DMS53 treated with DMSO at 0.1 percent for 48 hours (cell line): ENCODE data around the gene PPIB.
"Not testable (repeated sequence)": the region's sequence is repeated elsewhere in the genome, so short reads cannot be mapped to it uniquely, and the experiment has no call there.

ENCODE experiments used
- DNase-seq: peaks from one replicate; lab custom pipeline; 2025; ENCODE audit not compliant: unreplicated experiment; lab: John Stamatoyannopoulos, UW

PPIB gene

GRCh38 chr15:64110950-64111678 lies 51.7 kb downstream of the PPIB start:
- no peak for DNase-seq

DNA sequence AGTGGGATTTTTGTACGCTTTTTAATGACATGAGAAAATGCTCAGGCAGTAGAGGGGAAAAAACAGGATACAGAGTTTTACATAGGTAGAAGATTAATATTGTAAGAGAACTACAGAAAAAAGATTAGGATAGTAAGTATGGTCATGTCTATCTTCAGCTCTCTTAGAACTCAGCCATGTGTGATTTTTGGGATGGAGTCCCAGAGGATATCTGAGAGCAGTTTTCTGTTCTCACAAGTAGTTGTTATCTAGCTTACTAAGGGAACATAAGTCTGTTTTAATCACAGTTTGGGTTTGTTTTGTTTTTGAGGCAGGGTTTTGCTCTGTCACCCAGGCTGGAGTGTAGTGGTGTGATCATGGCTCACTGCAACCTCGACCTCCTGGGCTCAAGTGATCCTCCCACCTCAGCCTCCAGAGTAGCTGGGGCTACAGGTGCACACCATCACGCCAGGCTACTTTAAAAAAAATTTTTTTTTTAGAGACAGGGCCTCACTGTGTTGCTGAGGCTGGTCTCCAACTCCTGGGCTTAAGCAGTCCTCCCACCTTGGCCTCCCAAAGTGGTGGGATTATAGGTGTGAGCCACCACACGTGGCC lies 52.6 kb downstream of the PPIB start:
- not testable (repeated sequence) for DNase-seq

DNA sequence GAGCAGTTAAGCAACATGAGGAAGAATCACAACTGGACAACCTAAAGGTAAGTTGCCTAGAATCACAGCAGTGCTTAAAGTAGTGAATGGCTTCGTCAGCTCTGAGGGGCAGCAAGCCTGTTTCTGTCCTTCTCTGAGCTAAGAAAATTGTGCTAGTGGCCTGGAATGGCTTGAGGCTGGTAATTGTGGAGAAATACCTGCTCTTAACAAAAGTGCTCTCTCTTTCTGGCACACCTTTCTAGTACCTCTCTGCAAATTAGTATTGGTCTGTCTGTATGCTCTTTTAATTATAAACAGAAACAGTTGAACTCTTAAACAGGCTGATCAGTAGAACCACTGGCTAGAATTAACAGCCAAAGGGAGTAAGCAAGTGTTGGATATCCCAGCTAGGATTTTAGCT lies 55.5 kb downstream of the PPIB start:
- no peak for DNase-seq
